SIG-M5 treated with dmso at 0.1 percent for 504 hours (cell line): ENCODE measurements around the gene TMEM163.
"Not testable (repeated sequence)": the region's sequence is repeated elsewhere in the genome, so short reads cannot be mapped to it uniquely, and the experiment has no call there.

ENCODE experiments used
- DNase-seq: peaks from one replicate; lab custom pipeline; 2025; ENCODE audit not compliant: unreplicated experiment; lab: John Stamatoyannopoulos, UW

Gene TMEM163

DNA sequence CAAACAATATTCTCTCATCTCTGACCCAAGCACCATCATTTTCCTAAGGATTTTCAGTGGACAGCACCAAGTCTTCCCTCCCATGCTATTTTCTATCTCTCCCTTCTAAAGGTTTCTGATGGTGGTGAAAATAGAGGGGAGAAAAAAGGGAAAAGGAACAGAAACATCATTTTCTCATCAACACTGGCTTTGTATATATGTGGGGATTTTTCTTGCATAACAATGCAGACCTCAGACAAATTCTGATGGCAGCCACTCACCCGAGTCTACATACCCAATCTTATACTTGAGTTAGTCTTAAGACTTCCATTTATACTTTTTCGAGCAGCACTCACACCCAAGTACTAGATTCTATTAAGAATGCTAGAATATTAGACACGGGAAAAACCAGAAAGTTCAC, 95.8 kb downstream of the TMEM163 start:
- no peak for DNase-seq

DNA sequence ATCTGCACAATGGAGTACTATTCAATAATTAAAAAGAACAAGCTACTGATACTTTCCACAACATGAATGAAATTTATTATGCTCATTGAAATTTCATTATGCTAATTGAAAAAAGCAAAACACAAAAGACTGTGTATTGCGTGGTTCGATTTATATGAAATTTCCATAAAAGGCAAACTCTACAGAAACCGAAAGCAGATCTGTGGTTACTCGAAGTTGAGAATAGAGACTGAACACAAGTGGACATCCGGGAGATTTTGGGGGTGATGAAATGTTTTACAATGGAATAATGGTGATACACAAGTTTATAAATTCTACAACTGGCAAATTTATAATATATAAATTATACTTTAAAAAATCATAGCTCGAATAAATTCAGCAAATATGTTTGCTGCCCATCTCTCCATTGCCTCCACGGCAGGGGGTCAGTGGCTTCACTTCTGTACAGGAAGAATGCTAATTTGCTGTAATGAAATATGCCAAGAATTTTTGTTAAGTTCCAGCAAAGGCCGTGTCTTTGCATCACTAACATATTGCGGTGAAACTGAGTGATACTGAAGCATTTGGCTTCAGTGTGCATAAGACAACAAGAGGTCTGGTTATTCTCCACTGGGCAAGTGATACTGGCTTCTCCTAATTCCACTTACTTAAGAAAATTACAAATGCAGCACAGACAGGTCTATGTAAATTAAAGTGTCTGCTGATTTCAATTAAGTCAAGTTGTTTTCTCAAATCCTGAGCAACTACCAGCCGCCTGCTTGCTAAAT, 96.7 kb downstream of the TMEM163 start:
- no peak for DNase-seq

DNA sequence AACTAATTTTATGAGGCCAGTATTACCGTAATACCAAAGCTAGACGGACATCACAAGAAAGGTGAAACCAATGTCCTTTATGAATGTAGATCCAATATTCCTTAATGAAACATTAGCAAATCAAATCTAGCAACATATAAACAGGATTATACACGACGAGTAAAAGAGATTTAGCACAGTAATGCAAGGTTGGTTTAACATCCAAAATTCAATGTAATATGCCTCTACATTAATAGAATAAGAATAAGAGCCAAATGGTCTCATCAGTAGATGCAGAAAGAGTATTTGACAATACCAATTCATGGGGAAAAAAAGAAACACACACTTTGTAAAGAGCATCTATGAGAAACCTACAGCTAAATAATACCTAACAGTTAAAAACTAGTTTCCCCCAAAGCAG, 99.5 kb downstream of the TMEM163 start:
- no peak for DNase-seq

DNA sequence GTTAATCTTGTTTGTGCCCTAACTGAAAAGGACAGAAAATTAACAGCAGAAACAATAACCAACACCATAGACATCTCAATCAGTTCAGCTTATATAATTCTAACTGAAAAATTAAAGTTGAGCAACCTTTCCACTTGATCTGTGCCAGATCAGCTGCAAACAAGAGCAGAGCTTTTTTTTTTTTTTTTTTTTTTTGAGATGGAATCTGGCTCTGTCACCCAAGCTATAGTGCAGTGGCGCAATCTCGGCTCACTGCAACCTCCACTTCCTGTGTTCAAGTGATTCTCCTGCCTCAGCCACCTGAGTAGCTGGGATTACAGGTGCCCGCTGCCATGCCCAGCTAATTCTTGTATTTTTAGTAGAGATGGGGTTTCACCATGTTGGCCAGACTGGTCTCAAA, 103.3 kb downstream of the TMEM163 start:
- DNase-seq, result not testable (repeated sequence)

DNA sequence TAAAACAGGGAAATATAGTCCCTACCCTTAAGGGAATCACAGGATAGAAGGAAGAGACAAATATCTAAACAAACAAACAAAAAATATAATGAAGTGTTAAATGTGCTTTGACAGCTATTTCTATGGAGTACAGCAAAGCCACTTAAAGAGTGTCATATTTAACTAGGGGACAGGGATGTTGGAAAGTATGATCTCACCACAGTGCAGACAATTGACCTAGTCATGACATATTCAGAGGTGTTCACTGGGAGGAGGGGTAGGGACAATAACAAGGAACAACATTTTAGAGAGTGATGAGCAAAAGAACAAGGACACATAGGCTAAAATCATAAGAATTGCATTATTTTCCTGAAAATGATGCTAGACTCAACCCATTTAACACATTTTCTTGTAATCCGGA, 107.5 kb downstream of the TMEM163 start:
- no peak for DNase-seq

DNA sequence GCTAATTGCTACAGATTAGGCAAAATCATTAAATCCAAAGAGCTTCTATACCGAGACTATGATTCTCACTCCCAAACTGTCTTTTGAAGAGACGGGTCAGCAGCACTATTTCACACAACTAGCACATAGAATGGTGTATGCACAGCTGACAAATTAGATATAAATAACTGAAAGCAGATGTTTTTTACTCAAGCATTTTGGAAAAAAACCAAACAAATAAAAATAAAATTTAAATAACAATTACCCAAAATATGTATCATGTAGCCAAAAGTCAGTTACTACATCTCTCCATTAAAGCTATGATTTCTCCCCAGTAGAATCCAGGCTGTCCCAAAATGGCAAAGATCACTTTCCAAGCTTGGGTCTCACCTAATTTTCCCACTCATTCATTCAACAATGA, 107.9 kb downstream of the TMEM163 start:
- no peak for DNase-seq

DNA sequence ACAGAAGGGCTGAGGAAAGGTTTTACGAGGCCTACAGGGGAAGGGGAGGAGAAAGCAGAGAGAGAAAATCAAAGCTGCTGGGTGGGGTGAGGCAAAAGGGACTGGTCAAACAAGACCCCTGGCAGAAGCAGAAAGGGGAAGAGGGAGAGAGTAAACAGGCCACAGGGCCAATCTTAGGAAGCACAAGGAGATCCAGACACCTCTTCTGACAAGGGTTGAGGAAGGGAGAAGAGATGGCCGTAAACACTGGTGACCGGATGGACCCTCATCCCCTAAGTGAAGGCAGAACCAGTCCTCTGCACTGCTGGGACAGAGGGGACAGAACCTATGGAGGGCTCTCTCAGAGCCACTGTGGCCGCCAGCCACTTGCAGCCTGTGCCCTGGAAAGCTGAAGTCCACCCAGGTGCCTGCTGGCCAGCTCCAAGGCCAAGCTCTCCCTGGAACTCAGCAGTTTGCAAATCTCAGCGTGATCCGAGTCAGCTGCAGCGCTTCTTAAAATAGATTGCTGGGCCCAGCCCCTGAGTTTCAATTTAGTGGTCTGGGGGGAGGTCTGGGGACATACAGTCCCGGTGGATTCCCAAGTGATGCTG, 108.8 kb downstream of the TMEM163 start:
- DNase-seq, result no peak

DNA sequence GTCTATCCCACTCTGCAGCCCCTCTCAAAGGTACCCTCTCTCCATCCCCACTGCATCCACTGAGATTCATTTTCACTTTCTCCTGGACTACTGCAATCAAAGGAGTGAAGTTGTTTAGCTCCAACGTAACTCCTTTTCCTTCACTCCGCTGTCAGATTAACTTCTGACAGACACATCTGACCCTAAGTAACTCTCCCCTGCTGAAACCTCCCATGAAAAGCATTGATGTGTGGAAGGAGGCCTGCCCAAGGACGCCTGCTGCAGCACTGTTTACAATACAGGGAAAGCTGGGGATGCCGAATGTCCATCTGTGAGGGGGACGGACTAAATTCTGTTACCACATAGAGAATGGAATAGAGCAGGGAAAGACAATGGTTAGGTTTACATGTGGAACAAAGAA, 114.8 kb downstream of the TMEM163 start:
- DNase-seq, result no peak

DNA sequence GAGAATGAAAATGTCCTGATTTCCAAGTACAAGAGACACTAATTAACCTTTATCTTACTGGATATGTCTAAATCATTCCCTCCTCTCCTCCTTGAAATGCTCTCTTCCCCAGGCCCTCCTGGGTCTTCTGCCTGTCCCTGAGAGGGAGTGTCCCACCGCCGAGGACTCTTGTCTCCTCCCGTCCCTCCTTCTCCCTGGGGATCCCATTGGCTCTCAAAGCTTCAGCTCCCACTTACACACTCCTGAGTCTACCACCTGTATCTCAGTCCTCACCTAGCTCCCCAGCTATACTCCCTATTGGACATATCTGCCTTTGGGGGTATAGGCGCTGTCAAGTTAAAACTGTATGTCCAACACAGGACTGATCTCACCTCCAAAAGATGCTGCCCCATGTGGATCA, 116.1 kb downstream of the TMEM163 start:
- no peak for DNase-seq

DNA sequence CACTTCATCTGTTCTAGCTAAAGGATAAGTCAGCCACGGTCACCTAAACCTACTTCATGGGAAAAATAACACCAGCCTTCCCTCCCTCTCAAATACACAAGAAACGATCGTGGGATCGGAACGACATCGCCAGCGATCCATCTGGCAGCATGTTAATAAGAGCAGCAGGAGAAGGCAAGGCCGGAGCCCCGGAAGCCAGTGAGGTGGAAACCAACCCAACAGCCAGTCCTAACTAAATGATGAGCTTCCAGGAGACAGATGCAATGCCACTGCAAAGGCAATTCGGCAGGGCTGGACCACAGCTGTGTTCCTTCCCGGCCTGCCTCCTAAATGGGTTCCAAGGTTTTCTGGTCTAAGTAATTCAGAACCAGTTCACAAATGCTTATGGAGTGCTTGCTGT, 117.5 kb downstream of the TMEM163 start:
- no peak for DNase-seq

DNA sequence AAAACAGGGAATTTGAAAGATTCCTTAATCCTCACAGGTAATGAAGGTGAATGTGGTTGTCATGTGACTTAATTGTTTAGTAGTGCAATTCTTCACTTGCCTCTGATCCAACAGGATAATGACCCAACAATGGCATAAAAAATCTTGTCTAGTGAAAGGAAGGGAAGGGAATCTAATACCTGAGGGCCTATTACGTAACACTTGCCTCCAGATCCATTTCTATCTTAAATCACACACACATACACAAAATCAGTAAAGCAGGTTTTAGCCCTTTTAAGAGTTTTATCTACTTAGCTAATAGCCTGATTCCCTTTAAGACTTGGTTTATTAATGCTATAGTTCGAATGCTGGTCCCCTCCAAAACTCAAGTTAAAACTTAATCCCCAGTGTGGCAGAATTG, 118.6 kb downstream of the TMEM163 start:
- no peak for DNase-seq

DNA sequence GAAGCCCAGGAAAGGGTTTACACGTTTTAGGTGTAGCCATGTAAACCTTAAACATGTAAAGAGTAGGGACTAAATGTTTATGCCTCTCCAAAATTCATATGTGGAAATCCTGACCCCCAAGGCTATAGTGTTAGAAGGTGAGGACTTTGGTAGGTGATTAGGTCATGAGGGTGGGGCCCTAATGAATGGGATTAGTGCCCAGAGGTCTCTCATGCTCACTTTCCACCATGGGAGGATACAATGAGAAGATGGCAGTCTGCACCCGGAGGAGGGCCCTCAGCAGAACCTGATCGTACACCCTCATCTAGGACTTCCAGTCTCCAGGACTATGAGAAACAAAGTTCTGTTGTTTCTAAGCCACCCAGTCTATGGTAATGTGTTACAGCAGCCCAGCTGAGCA, 119.6 kb downstream of the TMEM163 start:
- DNase-seq, result no peak

DNA sequence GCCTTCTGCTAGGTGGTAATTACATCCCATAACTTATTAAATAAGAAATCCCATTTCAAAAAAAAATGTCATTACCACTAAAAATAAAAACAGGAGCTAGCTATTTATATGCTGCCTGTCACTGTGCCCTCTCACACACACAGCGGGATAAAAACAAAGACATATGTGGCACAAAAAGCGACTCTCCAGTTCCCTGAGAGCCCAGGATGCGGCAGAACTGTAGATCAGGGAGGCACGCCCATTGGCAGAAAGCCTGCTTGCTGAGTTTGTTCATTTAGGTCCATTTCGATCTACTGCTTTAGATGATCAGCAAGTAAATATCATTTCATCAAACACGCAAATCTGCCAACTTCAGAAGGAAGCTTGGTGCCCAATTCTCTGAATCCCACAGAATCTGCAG, 124.4 kb downstream of the TMEM163 start:
- DNase-seq, result no peak

DNA sequence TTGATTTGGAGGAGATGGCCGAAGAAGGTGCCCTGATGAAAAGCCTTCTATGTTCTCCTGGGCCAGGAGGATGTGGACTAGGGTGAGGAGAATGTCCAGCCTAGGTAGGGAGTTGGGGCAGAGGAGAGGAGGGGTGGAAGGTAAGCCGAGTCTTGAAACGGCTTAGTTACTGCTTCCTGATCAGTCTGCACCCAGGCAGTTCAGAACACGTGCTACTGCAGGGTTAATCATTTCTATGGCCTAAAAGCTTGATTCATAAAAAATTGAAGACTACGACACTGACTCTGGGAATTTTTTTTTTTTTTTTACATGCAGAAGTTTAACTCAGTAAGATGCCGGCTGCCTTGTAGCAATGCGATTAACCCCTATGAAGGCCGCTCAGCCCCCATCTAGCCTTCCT, 125.3 kb downstream of the TMEM163 start:
- DNase-seq, result no peak

DNA sequence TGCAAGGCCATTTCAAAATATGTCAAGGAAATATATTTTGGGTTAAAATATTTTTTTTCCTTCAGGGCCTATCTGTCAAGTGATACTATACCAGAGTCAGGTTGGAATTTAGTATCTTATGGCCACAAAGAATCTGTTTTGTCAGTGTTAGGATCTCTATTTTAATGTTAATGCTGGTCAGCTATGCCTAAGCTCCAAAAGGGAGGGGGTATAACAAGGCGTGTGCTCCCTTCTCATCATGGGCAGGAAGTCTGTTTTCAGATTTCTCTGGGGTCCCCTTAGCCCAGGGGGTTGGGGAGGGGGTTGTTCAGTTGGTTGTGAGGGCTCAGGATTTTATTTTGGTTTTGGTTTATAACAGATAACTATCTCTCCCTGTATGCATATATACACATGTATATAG, 126.4 kb downstream of the TMEM163 start:
- DNase-seq, result no peak

DNA sequence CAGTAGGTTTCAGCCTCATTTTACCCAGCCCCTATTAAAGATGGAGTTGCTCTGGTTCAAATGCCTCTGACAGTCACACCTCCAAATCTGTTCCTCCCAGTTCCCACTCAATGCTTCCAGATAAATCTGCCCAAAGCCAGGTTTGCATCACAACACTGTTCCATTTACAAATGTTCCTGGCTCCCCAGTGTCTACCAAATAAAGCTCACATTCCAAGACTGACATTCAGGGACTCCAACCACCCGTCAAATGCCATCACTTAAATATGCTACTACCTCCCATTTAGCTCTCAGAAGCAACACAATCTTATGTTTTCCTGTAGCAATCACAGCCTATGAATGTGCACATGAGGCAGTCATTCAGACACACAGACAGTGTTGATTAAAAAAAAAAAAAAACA, 127.3 kb downstream of the TMEM163 start:
- DNase-seq, result no peak

DNA sequence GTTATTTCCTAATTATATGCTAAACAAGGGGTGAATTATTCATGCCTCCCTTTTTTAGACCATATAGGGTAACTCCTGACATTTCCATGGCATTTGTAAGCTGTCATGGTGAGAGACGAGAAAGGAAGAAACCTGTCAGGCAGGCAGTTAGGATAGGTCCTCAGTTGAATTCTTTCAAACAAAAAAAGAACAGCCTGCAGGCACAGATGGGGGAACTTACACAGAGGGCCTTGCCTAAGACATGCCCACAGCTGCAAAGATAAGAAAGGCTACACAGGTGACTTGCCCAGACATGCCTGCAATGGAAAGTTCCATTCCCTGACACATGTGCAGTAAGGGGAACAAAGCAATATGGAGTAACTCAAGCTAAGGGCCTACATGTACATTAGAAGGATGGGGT, 128.1 kb downstream of the TMEM163 start:
- DNase-seq, result no peak

DNA sequence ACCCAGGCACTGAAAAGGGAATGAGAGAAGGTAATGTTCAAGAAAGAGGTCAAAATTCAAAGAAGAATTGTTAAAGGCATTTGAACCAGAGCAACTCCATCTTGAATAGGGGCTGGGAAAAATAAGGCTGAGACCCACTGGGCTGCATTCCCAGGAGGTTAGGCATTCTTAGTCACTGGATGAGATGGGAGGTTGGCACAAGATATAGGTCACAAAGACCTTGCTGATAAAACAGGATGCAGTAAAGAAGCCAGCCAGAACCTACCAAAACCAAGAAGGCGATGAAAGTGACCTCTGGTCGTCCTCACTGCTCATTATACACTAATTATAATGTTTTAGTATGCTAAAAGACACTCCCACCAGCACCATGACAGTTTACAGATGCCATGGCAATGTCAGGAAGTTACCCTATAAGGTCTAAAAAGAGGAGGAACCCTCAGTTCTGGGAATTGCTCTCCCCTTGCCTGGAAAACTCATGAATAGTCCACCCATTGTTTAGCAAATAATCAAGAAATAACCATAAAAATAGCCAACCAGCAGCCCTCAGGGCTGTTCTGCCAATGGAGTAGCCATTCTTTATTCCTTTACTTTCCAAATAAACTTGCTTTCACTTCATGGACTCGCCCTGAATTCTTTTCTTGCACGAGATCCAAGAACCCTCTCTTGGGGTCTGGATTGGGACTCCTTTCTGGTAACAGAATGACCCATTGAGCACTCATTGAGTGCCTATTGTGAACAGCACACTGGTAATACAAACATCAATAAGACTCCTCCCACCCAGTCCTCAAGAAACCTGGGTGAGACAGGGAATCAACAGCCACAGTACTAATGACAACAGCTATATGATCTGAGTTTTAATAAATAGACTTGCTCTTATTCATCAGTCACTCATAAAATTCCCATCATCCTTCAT, 129.4 kb downstream of the TMEM163 start:
- not testable (repeated sequence) for DNase-seq

DNA sequence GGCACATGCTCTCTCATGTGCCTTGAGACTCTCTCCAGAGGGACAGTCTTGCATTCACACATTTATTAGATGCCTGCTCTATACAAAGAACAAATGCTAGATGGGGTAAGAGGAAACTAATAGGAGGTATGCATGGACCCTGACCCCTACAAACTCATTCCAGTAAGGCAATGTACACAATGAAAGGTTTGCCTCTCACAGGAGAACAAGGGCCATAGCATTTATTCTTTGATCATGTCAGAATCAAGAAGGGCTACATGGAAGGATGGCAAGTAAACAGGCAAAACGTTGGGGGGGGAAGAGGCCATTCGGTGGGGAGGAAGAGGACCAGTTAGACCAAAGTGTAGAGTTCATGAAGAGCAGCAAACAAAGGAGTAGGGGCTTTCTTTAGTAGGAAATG, 130.2 kb downstream of the TMEM163 start:
- DNase-seq, result no peak

DNA sequence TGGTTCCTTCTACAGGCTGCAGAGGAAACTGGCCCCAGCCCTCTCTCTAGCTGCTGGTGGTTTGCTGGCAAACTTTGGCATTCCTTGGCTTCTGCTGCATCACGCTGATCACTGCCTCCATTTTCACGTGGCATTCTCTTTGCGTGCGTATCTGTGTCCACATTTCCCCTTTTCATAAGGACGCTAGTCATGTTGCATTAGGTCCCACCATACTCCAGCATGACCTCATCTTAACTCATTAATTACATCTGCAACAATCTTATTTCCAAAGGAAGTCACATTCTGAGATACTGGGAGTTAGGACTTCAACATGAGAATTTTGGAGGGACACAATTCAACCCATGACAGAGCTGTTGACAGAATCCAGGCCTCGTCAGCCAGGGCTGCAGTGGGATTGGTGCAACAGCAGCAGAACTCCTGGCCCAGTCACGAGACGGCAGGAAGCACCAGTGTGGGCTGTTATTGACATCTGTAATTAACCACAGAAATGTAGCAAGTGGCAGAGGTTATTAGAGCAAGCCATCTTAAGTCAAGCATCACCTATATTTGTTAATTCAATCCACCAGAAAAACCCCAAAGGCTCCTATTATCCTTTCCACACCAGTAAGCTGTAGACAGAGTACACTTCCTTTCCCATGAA, 132.4 kb downstream of the TMEM163 start:
- DNase-seq, result no peak

DNA sequence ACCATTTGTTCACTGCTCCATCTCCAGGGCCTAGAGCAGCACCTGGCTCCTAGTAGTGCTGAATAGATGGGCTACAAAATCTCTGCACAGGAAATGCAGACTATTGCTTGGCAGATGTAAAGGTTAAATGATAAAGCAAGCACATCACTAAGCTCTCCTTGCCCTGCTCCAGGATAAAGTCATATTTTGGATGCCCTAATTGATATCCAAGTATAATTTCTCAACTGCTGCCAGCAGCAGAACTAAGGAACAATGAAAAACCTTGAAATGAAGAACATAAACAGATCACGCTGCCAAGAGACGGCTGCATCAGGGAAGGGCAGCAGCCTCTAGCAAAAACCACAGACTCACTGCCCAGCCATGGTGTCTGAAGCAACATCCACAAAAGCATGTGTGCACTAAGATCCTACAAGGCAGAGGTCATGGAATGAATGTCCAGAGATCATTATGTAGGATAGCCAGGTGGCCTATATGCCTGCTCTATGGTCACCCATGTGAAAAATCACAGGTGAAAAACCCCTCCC, 134.7 kb downstream of the TMEM163 start:
- no peak for DNase-seq
